CD4-positive, alpha-beta memory T cell (primary cell): ENCODE measurements around the gene MLEC. TPM values are rescaled to one million over a fixed set of nuclear protein-coding genes. Genes with fewer than 3 reads are reported as not detected.

Experiments
- CTCF ChIA-PET: fragments of 350-600 bp; sonication (Branson Sonifier 250); formaldehyde crosslinking; loops from one replicate; lab custom pipeline; 2021; ENCODE audit warnings: inconsistent platforms; ENCODE audit not compliant: partially characterized antibody; lab: Charles Lee
- POLR2A ChIA-PET: fragments of 350-600 bp; sonication (Branson Sonifier 250); formaldehyde crosslinking; loops from one replicate; lab custom pipeline; 2021; ENCODE audit not compliant: partially characterized antibody; lab: Charles Lee
- DNase-seq, 5 donors: peaks; one replicate each; pipeline versions ENCODE4 v3.0.0 to v3.0.0-alpha.2; 2020 to 2022; ENCODE audit warnings: mixed read lengths in 1 of 5
- H3K27ac ChIP-seq: one replicate; pipeline ENCODE4 v1.7.0; 2013; ENCODE audit warnings: low read depth, low read length
- H3K27me3 ChIP-seq: 2 replicates; pipeline ENCODE4 v1.7.0; 2013; ENCODE audit warnings: mild to moderate bottlenecking, low read length, moderate library complexity; ENCODE audit not compliant: insufficient read depth
- H3K36me3 ChIP-seq: 2 replicates; pipeline ENCODE4 v1.7.0; 2013; ENCODE audit warnings: mild to moderate bottlenecking, low read length, moderate library complexity; ENCODE audit not compliant: insufficient read depth
- H3K4me1 ChIP-seq: 2 replicates; pipeline ENCODE4 v1.7.0; 2013; ENCODE audit warnings: mild to moderate bottlenecking, low read length, moderate library complexity; ENCODE audit not compliant: insufficient read depth
- H3K4me3 ChIP-seq, 2 donors: one replicate each; pipeline ENCODE4 v1.7.0; 2013; ENCODE audit warnings: low read length in 2 of 2, mild to moderate bottlenecking in 1 of 2
- H3K9me3 ChIP-seq, 2 donors: one replicate each; pipeline ENCODE4 v1.7.0; 2013; ENCODE audit warnings: low read length in 2 of 2, control low read depth in 1 of 2; ENCODE audit not compliant: control insufficient read depth in 1 of 2
- H3K27ac Mint-ChIP-seq, 7 donors: one replicate each; pipeline ENCODE4 v1.8.0; 2020 to 2021; ENCODE audit warnings: mixed read lengths in 7 of 7, mild to moderate bottlenecking in 6 of 7, inconsistent platforms in 3 of 7, moderate library complexity in 3 of 7
- H3K27me3 Mint-ChIP-seq, 2 donors: one replicate each; pipeline ENCODE4 v1.8.0; 2020 to 2021; ENCODE audit warnings: mixed read lengths in 2 of 2
- H3K36me3 Mint-ChIP-seq, 2 donors: one replicate each; pipeline ENCODE4 v1.8.0; 2020 to 2021; ENCODE audit warnings: mixed read lengths in 2 of 2, inconsistent platforms in 1 of 2, mild to moderate bottlenecking in 1 of 2
- H3K4me1 Mint-ChIP-seq, 4 donors: one replicate each; pipeline ENCODE4 v1.8.0; 2020 to 2021; ENCODE audit warnings: mixed read lengths in 4 of 4, mild to moderate bottlenecking in 1 of 4
- H3K4me3 Mint-ChIP-seq, 8 donors: one replicate each; pipeline ENCODE4 v1.8.0; 2020 to 2021; ENCODE audit warnings: mixed read lengths in 8 of 8, mild to moderate bottlenecking in 7 of 8, moderate library complexity in 6 of 8, inconsistent platforms in 3 of 8
- H3K9me3 Mint-ChIP-seq, 8 donors: one replicate each; pipeline ENCODE4 v1.8.0; 2020 to 2021; ENCODE audit warnings: mixed read lengths in 8 of 8, mild to moderate bottlenecking in 5 of 8, inconsistent platforms in 3 of 8, moderate library complexity in 1 of 8
- intact Hi-C: fragments of 100-400 bp; cut with micrococcal nuclease; formaldehyde crosslinking; loops from one replicate; pipeline ENCODE4 v1.15.1; 2023
- polyA plus RNA-seq, 2 donors: library from polyadenylated mRNA; unstranded; fragments of 300-500 nt; fragmentation: Illumina TruSeq; gene quantifications; one replicate each; pipeline ENCODE4 v1.2.3, GENCODE V29; 2021
- total RNA-seq, 2 experiments: library from RNA; stranded (reverse); gene quantifications; one replicate each; pipeline ENCODE4 v1.2.3, GENCODE V29; 2021

The MLEC gene
- total RNA-seq (10 to 100 TPM; 75.1 to 88.9 TPM), polyA plus RNA-seq (10 to 100 TPM; 38.9 to 61.4 TPM)

GRCh38 chr12:120686690-120687577 is at the start of gene MLEC:
TSS of gene MLEC (plus strand) at chr12:120687149. CDS start at chr12:120687297, 148 bp downstream.
- intact Hi-C loops = loop anchor here (1.0 to 10.0 kb wide), 11 partner anchors 23 to 1022 kb away; partner anchors contain the start of genes ACADS, COX6A1, POP5 and PRKAB1
- Histone ChIP-seq H3K27me3 (no peaks in the 10 kb centered on the region), H3K27ac (peak within 1 kb of the TSS; percentile 71), H3K4me1 (peaks cover 41% of the 10 kb centered on the region), H3K36me3 (no peaks in the 10 kb centered on the region), H3K9me3 (no peaks in the 10 kb centered on the region), H3K4me3 (peak within 1 kb of the TSS; percentile 85 to 98)
- Mint-ChIP-seq H3K4me1 (peaks cover 20 to 52% (median 36%) of the 10 kb centered on the region in 4 donors), H3K4me3 (peak within 1 kb of the TSS; percentile 90 to 96 (median 94)), H3K9me3 (no peaks in the 10 kb centered on the region), H3K27ac (peak within 1 kb of the TSS; percentile 92 to 97 (median 96)), H3K27me3 (no peaks in the 10 kb centered on the region), H3K36me3 (peaks cover 0 to 7% of the 10 kb centered on the region in 2 donors)
- CTCF ChIA-PET = interaction anchor here (0.8 to 3.4 kb wide), 7 partner anchors 22 to 104 kb away, joined by 3 to 10 read pairs (median 3); partner anchors contain the start of gene ACADS
- POLR2A ChIA-PET = interaction anchor here (1.0 to 2.8 kb wide), 12 partner anchors 11 to 486 kb away, joined by 3 to 17 read pairs (median 5); partner anchors contain the start of genes COX6A1, POP5, RNU4-2 and RPLP0
- DNase-seq = peak; percentile 99 to 100 (median 100)

- Mint-ChIP-seq H3K27me3 (peaks cover 32 to 40% of the 10 kb centered on the region in 2 donors), H3K9me3 (peaks cover 0 to 3% (median 0%) of the 10 kb centered on the region in 8 donors), H3K27ac (peak within 1 kb of the TSS in 1 of 7 donors; percentile 24), H3K36me3 (no peaks in the 10 kb centered on the region), H3K4me1 (peaks cover 0 to 13% (median 5%) of the 10 kb centered on the region in 4 donors), H3K4me3 (peak within 1 kb of the TSS; percentile 67 to 89 (median 82))
- Histone ChIP-seq H3K4me1 (peaks cover 8% of the 10 kb centered on the region), H3K27me3 (peaks cover 25% of the 10 kb centered on the region), H3K27ac (no peak within 1 kb of the TSS), H3K9me3 (no peaks in the 10 kb centered on the region), H3K36me3 (no peaks in the 10 kb centered on the region), H3K4me3 (peak within 1 kb of the TSS in 1 of 2 donors; percentile 22)
- POLR2A ChIA-PET = no interaction called here
- intact Hi-C loops = no loop called here
- CTCF ChIA-PET = interaction anchor here (2.6 kb wide), 1 partner anchor 9 kb away, joined by 12 read pairs; no protein-coding TSS in a partner anchor
- peak; percentile 17 to 57 (median 38) for DNase-seq
Measured at GRCh38 chr12:120639771-120640721, 46.9 kb upstream of the MLEC start, which contains the start of gene CABP1. TSS of gene CABP1 (plus strand) at chr12:120640626. CDS start at chr12:120640686, 60 bp downstream.

GRCh38 chr12:120640861-120641833 is 45.8 kb upstream of the MLEC start:
- H3K27me3 ChIP-seq = peaks cover 31% of the 10 kb centered on the region
- Mint-ChIP-seq H3K27me3 (peaks cover 37 to 44% of the 10 kb centered on the region in 2 donors), H3K4me3 (peak overlapping the region; percentile 67 to 89 (median 78)), H3K9me3 (peaks cover 0 to 3% (median 0%) of the 10 kb centered on the region in 8 donors), H3K4me1 (peaks cover 0 to 13% (median 5%) of the 10 kb centered on the region in 4 donors), H3K27ac (peak overlapping the region in 1 of 7 donors; percentile 21), H3K36me3 (no peaks in the 10 kb centered on the region)
- POLR2A ChIA-PET = interaction anchor here (1.0 to 1.4 kb wide), 2 partner anchors 46 to 70 kb away, joined by 3 to 4 read pairs; partner anchors contain the start of gene MLEC
- no peak overlapping the region for H3K27ac ChIP-seq
- CTCF ChIA-PET = interaction anchor here (2.6 kb wide), 1 partner anchor 8 kb away, joined by 12 read pairs; no protein-coding TSS in a partner anchor
- peak; percentile 46 to 67 (median 57) for DNase-seq
- H3K36me3 ChIP-seq = no peaks in the 10 kb centered on the region
- peaks cover 8% of the 10 kb centered on the region for H3K4me1 ChIP-seq
- intact Hi-C loops = no loop called here
- H3K9me3 ChIP-seq = no peaks in the 10 kb centered on the region
- peak overlapping the region in 1 of 2 donors; percentile 22 for H3K4me3 ChIP-seq

GRCh38 chr12:120642121-120642520 is 44.8 kb upstream of the MLEC start:
- ChIA-PET POLR2A (interaction anchor here (1.4 kb wide), 1 partner anchor 45 kb away, joined by 4 read pairs; the partner anchor contains the start of gene MLEC), CTCF (no interaction called here)
- peaks cover 0 to 1% (median 0%) of the 10 kb centered on the region in 8 donors for H3K9me3 Mint-ChIP-seq
- H3K4me3 Mint-ChIP-seq = peak overlapping the region; percentile 28 to 89 (median 62)
- H3K4me1 ChIP-seq = peaks cover 8% of the 10 kb centered on the region
- no peaks in the 10 kb centered on the region for H3K36me3 ChIP-seq
- peaks cover 40 to 47% of the 10 kb centered on the region in 2 donors for H3K27me3 Mint-ChIP-seq
- no peak overlapping the region for H3K27ac ChIP-seq
- H3K27me3 ChIP-seq = peaks cover 33% of the 10 kb centered on the region
- intact Hi-C loops = no loop called here
- H3K27ac Mint-ChIP-seq = peak overlapping the region in 2 of 7 donors; percentile 7 to 37
- peaks cover 2 to 18% (median 9%) of the 10 kb centered on the region in 4 donors for H3K4me1 Mint-ChIP-seq
- H3K36me3 Mint-ChIP-seq = no peaks in the 10 kb centered on the region
- no peaks in the 10 kb centered on the region for H3K9me3 ChIP-seq
- H3K4me3 ChIP-seq = no peak overlapping the region
- DNase-seq = no peak

GRCh38 chr12:120642826-120643225 is 44.1 kb upstream of the MLEC start:
- H3K4me3 Mint-ChIP-seq = peak overlapping the region in 6 of 8 donors; percentile 17 to 46 (median 28)
- no peak overlapping the region for H3K27ac Mint-ChIP-seq
- Histone ChIP-seq H3K27ac (no peak overlapping the region), H3K9me3 (no peaks in the 10 kb centered on the region), H3K27me3 (peaks cover 33% of the 10 kb centered on the region), H3K36me3 (no peaks in the 10 kb centered on the region), H3K4me1 (peaks cover 8% of the 10 kb centered on the region), H3K4me3 (no peak overlapping the region)
- H3K4me1 Mint-ChIP-seq = peaks cover 3 to 18% (median 10%) of the 10 kb centered on the region in 4 donors
- ChIA-PET CTCF (interaction anchor here (0.6 to 10.4 kb wide), 3 partner anchors 60 to 679 kb away, joined by 4 to 110 read pairs (median 5); partner anchors contain the start of gene POP5), POLR2A (no interaction called here)
- H3K9me3 Mint-ChIP-seq = peaks cover 0 to 1% (median 0%) of the 10 kb centered on the region in 8 donors
- peaks cover 40 to 47% of the 10 kb centered on the region in 2 donors for H3K27me3 Mint-ChIP-seq
- no peak for DNase-seq
- H3K36me3 Mint-ChIP-seq = no peaks in the 10 kb centered on the region
- intact Hi-C loops = no loop called here
